ENCODE measurements around the gene EPHA6. TPM values are rescaled to one million over a fixed set of nuclear protein-coding genes. Genes with fewer than 3 reads are reported as not detected.
A peak's percentile ranks its signal among the peaks of the same experiment; 100 is the strongest.

EPHA6 gene
- total RNA-seq, 1 donor from 2014 or later, result 0.11 TPM

DNA sequence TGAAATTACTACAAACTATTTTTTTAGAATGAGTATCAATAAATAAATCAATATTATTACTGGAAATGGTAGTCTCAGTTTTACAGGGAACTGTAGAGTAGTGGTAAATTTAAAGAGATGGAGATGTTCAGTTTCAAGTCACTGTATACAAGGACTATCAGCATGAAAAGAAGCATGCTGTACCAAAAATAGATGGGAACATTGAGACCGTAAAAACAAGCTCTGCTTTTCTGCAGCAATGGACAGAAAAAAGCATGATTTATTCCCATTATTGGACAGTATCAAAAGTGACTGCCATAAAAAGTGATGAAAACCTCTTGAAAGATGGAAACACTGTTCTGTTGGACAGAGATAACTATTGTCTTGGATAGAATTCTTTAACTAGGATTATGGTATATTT lies 187.2 kb downstream of the EPHA6 start:
- DNase-seq (ENCODE audit: low spot score), result no peak
- Histone ChIP-seq H3F3A (ENCODE audit: low read depth) (no peaks in the 10 kb centered on the region), H3K27me3 (no peaks in the 10 kb centered on the region), H3K36me3 (no peaks in the 10 kb centered on the region), H3K79me2 (ENCODE audit: low read depth) (no peaks in the 10 kb centered on the region), H3K4me3 (no peak overlapping the region), H3K4me2 (no peak overlapping the region), H3K4me1 (no peaks in the 10 kb centered on the region), H3K9ac (no peak overlapping the region), H3K9me3 (ENCODE audit: low read depth) (no peaks in the 10 kb centered on the region), H4K20me1 (ENCODE audit: low read depth) (no peaks in the 10 kb centered on the region), H3K27ac (no peak overlapping the region), H2AFZ (replicated peaks) (no peak overlapping the region)
- Mint-ChIP-seq H3K4me1 (no peaks in the 10 kb centered on the region), H3K9me3 (peaks cover 5% of the 10 kb centered on the region), H3K27me3 (ENCODE audit: insufficient read depth, low read depth) (no peaks in the 10 kb centered on the region), H3K36me3 (no peaks in the 10 kb centered on the region), H3K4me3 (no peak overlapping the region), H3K27ac (no peak overlapping the region)
- TF ChIP-seq EZH2phosphoT487 (IDR thresholded peaks at IDR 0.05) (no peak), EZH2 (IDR thresholded peaks at IDR 0.05) (no peak)
- TF ChIP-seq, protein P1, sequence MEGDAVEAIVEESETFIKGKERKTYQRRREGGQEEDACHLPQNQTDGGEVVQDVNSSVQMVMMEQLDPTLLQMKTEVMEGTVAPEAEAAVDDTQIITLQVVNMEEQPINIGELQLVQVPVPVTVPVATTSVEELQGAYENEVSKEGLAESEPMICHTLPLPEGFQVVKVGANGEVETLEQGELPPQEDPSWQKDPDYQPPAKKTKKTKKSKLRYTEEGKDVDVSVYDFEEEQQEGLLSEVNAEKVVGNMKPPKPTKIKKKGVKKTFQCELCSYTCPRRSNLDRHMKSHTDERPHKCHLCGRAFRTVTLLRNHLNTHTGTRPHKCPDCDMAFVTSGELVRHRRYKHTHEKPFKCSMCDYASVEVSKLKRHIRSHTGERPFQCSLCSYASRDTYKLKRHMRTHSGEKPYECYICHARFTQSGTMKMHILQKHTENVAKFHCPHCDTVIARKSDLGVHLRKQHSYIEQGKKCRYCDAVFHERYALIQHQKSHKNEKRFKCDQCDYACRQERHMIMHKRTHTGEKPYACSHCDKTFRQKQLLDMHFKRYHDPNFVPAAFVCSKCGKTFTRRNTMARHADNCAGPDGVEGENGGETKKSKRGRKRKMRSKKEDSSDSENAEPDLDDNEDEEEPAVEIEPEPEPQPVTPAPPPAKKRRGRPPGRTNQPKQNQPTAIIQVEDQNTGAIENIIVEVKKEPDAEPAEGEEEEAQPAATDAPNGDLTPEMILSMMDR (IDR thresholded peaks at IDR 0.05), result no peak

DNA sequence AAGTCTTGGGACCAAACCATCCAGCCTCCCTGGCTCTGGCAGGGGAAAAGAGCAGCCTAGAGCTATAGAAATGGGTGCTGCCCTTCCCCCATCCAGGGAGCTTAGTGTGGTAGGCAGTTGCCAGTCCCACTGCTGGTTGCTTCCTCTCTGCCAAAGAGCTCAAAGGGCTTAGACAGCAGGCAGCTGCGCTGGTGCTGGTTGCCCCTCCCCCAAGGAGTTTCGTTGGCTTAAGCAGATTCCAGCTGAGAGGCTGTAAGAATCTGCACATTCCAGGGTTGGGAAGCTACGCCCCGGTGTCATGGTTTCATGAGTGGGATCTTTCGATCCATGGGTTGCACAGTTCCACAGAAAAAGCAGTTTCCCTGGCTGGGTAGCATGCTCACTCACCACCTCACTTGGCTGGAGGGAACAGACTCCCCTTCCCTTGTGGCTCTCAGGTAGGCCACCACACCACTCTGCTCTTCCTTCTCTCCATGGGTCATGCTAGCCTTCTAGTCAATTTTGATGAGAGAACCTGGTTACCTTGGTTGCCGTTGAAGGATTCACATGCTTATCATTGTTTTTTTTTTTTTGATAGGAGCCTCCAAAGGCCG lies 195.1 kb downstream of the EPHA6 start:
- H3K27me3 Mint-ChIP-seq (ENCODE audit: insufficient read depth, low read depth), result no peaks in the 10 kb centered on the region
- Histone ChIP-seq H3F3A (ENCODE audit: low read depth) (no peaks in the 10 kb centered on the region), H2AFZ (replicated peaks) (peak overlapping the region; percentile 31), H3K27ac (no peak overlapping the region), H3K4me2 (peak overlapping the region; percentile 26), H3K9ac (no peak overlapping the region), H3K9me3 (ENCODE audit: low read depth) (peaks cover 5% of the 10 kb centered on the region), H3K4me3 (no peak overlapping the region), H3K27me3 (no peaks in the 10 kb centered on the region), H3K4me1 (peaks cover 10% of the 10 kb centered on the region), H3K79me2 (ENCODE audit: low read depth) (no peaks in the 10 kb centered on the region), H4K20me1 (ENCODE audit: low read depth) (no peaks in the 10 kb centered on the region), H3K36me3 (no peaks in the 10 kb centered on the region)
- no peak overlapping the region for H3K4me3 Mint-ChIP-seq
- TF ChIP-seq EZH2 (IDR thresholded peaks at IDR 0.05) (no peak), EZH2phosphoT487 (IDR thresholded peaks at IDR 0.05) (no peak)
- TF ChIP-seq, protein P1 (IDR thresholded peaks at IDR 0.05), result no peak
- peaks cover 16% of the 10 kb centered on the region for H3K9me3 Mint-ChIP-seq
- H3K36me3 Mint-ChIP-seq, result no peaks in the 10 kb centered on the region
- peaks cover 3% of the 10 kb centered on the region for H3K4me1 Mint-ChIP-seq
- no peak overlapping the region for H3K27ac Mint-ChIP-seq
- DNase-seq (ENCODE audit: low spot score), result peak; percentile 84

GRCh38 chr3:97010881-97011657 lies 196.7 kb downstream of the EPHA6 start:
- H3K4me1 ChIP-seq, result peaks cover 10% of the 10 kb centered on the region
- TF ChIP-seq EZH2 (IDR thresholded peaks at IDR 0.05) (no peak), EZH2phosphoT487 (IDR thresholded peaks at IDR 0.05) (no peak)
- TF ChIP-seq, protein P1 (IDR thresholded peaks at IDR 0.05), result no peak
- H3K27ac ChIP-seq, result no peak overlapping the region
- H3K4me1 Mint-ChIP-seq, result peaks cover 3% of the 10 kb centered on the region
- H2AFZ ChIP-seq (replicated peaks), result no peak overlapping the region
- H3K27me3 ChIP-seq, result no peaks in the 10 kb centered on the region
- H3K27ac Mint-ChIP-seq, result no peak overlapping the region
- H3K4me2 ChIP-seq, result no peak overlapping the region
- H4K20me1 ChIP-seq (ENCODE audit: low read depth), result no peaks in the 10 kb centered on the region
- no peaks in the 10 kb centered on the region for H3F3A ChIP-seq (ENCODE audit: low read depth)
- no peak overlapping the region for H3K4me3 Mint-ChIP-seq
- no peaks in the 10 kb centered on the region for H3K27me3 Mint-ChIP-seq (ENCODE audit: insufficient read depth, low read depth)
- H3K9me3 ChIP-seq (ENCODE audit: low read depth), result peaks cover 5% of the 10 kb centered on the region
- H3K79me2 ChIP-seq (ENCODE audit: low read depth), result no peaks in the 10 kb centered on the region
- no peaks in the 10 kb centered on the region for H3K36me3 Mint-ChIP-seq
- H3K9me3 Mint-ChIP-seq, result peaks cover 14% of the 10 kb centered on the region
- no peak overlapping the region for H3K4me3 ChIP-seq
- no peak overlapping the region for H3K9ac ChIP-seq
- no peak for DNase-seq (ENCODE audit: low spot score)
- H3K36me3 ChIP-seq, result no peaks in the 10 kb centered on the region

All from neural progenitor cell (in vitro differentiated cells).